ENCODE results near the gene CDH11. TPM values are rescaled to one million over a fixed set of nuclear protein-coding genes. Genes with fewer than 3 reads are reported as not detected.
A peak's percentile ranks its signal among the peaks of the same experiment; 100 is the strongest.

CDH11 gene
- total RNA-seq, 1 experiment from 2014 or later, result 0.64 TPM

DNA sequence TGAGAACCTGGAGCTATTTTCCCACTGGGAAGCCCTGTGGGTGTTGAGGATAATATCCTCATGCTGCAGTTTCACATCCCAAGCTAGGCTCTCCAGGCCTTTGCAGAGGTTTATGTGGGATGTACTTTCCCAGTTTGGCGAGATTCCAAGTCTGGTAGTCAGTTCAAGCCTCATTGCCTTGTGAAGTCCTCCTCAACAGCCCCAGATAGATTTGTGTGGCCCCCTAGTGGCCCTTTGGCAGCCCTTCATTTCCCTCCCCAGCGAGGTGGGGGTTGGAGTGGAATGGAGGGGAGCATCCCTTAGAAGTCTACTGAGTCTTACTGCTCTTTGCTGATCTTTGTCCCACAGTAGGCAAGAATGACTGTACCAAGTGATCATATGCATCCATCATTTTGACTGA lies 137.9 kb downstream of the CDH11 start:
- CTCF ChIA-PET, result no interaction called here
- no peak overlapping the region for H3K4me3 ChIP-seq (ENCODE audit: low read depth in 2 of 2, low read length in 2 of 2)
- no TSS peak for BruUV-seq (replicated peaks)
- no peaks in the 10 kb centered on the region for H3K36me3 ChIP-seq (ENCODE audit: control insufficient read depth, insufficient read depth, low read length)
- TF ChIP-seq CTCF (IDR thresholded peaks at IDR 0.05) (peak; percentile 47), REST (IDR thresholded peaks at IDR 0.05; ENCODE audit: insufficient read depth in 1 of 2, low read depth in 2 of 2, low read length in 1 of 2) (no peak), TCF7L2 (IDR thresholded peaks at IDR 0.05; ENCODE audit: low read depth, low read length) (no peak), SIN3A (IDR thresholded peaks at IDR 0.05; ENCODE audit: borderline replicate concordance, insufficient read depth, low read depth, low read length) (no peak), POLR2AphosphoS5 (IDR thresholded peaks at IDR 0.05; ENCODE audit: low read depth, low read length) (no peak)
- H3K4me1 ChIP-seq (ENCODE audit: control insufficient read depth, insufficient read depth, low read length), result no peaks in the 10 kb centered on the region
- POLR2A ChIA-PET, result no interaction called here
- ATAC-seq, result no peak
- H3K9me3 ChIP-seq (ENCODE audit: control insufficient read depth, insufficient read depth, low read depth, low read length), result no peaks in the 10 kb centered on the region
- intact Hi-C loops (cut with micrococcal nuclease; ENCODE audit: unreplicated experiment) (no loop called here), in situ Hi-C loops (cut with HindIII; ENCODE audit: low pct_unique_long_range_greater_than_20kb, low sequenced_read_pairs) (no loop called here)
- DNase-seq (ENCODE audit: low read depth, low spot score), result no peak
- no peaks in the 10 kb centered on the region for H3K27me3 ChIP-seq (ENCODE audit: control insufficient read depth, insufficient read depth, low read length)
- H3K27ac ChIP-seq (ENCODE audit: low read length), result no peak overlapping the region

DNA sequence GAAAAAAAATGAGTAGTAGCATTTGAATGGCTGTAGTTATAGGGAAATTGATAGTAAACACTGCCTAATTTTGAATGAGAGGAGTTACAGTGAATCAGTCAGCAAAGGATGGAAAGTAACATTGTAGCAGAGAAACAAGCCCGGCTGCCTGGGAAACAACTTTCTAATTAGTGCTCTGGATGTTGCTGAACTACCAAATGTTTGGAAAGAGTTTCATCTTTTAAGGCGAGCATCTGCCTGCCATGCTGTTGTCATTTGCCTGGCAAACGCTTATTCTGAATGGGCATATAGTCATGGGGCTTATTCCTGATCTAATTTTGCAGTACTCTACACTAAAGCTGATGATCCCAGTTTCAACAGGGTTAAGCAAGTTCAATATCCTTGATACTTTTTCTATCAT lies 138.6 kb downstream of the CDH11 start:
- Histone ChIP-seq H3K36me3 (ENCODE audit: control insufficient read depth, insufficient read depth, low read length) (no peaks in the 10 kb centered on the region), H3K9me3 (ENCODE audit: control insufficient read depth, insufficient read depth, low read depth, low read length) (no peaks in the 10 kb centered on the region), H3K27me3 (ENCODE audit: control insufficient read depth, insufficient read depth, low read length) (no peaks in the 10 kb centered on the region), H3K27ac (ENCODE audit: low read length) (no peak overlapping the region), H3K4me3 (ENCODE audit: low read depth in 2 of 2, low read length in 2 of 2) (no peak overlapping the region), H3K4me1 (ENCODE audit: control insufficient read depth, insufficient read depth, low read length) (no peaks in the 10 kb centered on the region)
- ChIA-PET POLR2A (no interaction called here), CTCF (no interaction called here)
- no peak for TF ChIP-seq CTCF (IDR thresholded peaks at IDR 0.05)
- no peak for TF ChIP-seq SIN3A (IDR thresholded peaks at IDR 0.05; ENCODE audit: borderline replicate concordance, insufficient read depth, low read depth, low read length)
- TF ChIP-seq TCF7L2 (IDR thresholded peaks at IDR 0.05; ENCODE audit: low read depth, low read length), result no peak
- TF ChIP-seq REST (IDR thresholded peaks at IDR 0.05; ENCODE audit: insufficient read depth in 1 of 2, low read depth in 2 of 2, low read length in 1 of 2), result no peak
- TF ChIP-seq POLR2AphosphoS5 (IDR thresholded peaks at IDR 0.05; ENCODE audit: low read depth, low read length), result no peak
- intact Hi-C loops (cut with micrococcal nuclease; ENCODE audit: unreplicated experiment), result no loop called here
- DNase-seq (ENCODE audit: low read depth, low spot score), result no peak
- ATAC-seq, result no peak
- no TSS peak for BruUV-seq (replicated peaks)
- in situ Hi-C loops (cut with HindIII; ENCODE audit: low pct_unique_long_range_greater_than_20kb, low sequenced_read_pairs), result no loop called here
